OCI-LY1 (cell line): Measurements from ENCODE around the gene LDLRAD4.

ENCODE experiments used
- H2AFZ ChIP-seq: fragments of 200-600 bp; sonication (generic), shearing (Covaris generic); 2 replicates; pipeline ENCODE4 v1.6.0; 2014; ENCODE audit warnings: antibody characterized with exemption, mild to moderate bottlenecking, low read length
- H3F3A ChIP-seq: fragments of 200-600 bp; sonication (generic), shearing (Covaris generic); 2 replicates; pipeline ENCODE4 v1.6.0; 2014; ENCODE audit warnings: mild to moderate bottlenecking, antibody characterized with exemption, low read length, moderate library complexity; ENCODE audit not compliant: insufficient read depth
- H3K27ac ChIP-seq: fragments of 200-600 bp; sonication (generic); 2 replicates; pipeline ENCODE4 v1.5.1; 2014; ENCODE audit warnings: low read length, mixed run types, mild to moderate bottlenecking, low read depth; ENCODE audit not compliant: poor library complexity, severe bottlenecking
- H3K27me3 ChIP-seq: fragments of 200-600 bp; sonication (generic); 2 replicates; pipeline ENCODE4 v1.6.0; 2014; ENCODE audit warnings: antibody characterized with exemption, mild to moderate bottlenecking, low read length, moderate library complexity; ENCODE audit not compliant: insufficient read depth
- H3K36me3 ChIP-seq: fragments of 200-600 bp; sonication (generic); 2 replicates; pipeline ENCODE4 v1.6.1; 2014; ENCODE audit warnings: mild to moderate bottlenecking, antibody characterized with exemption, low read length, moderate library complexity, mixed read lengths; ENCODE audit not compliant: insufficient read depth
- H3K4me1 ChIP-seq: fragments of 200-600 bp; sonication (generic); 2 replicates; pipeline ENCODE4 v1.5.1; 2014; ENCODE audit warnings: mild to moderate bottlenecking, low read length, moderate library complexity; ENCODE audit not compliant: insufficient read depth, severe bottlenecking
- H3K4me2 ChIP-seq: fragments of 200-600 bp; sonication (generic), shearing (Covaris generic); 2 replicates; pipeline ENCODE4 v1.6.1; 2014; ENCODE audit warnings: low read length
- H3K4me3 ChIP-seq: fragments of 200-600 bp; sonication (generic); 2 replicates; pipeline ENCODE4 v1.5.1; 2014; ENCODE audit warnings: low read length, low read depth, mild to moderate bottlenecking, mixed read lengths; ENCODE audit not compliant: poor library complexity, severe bottlenecking
- H3K79me2 ChIP-seq: fragments of 200-600 bp; shearing (Covaris generic); 2 replicates; pipeline ENCODE4 v1.6.1; 2016; ENCODE audit warnings: mixed run types, low read length, mixed read lengths; ENCODE audit not compliant: insufficient read depth
- H3K9ac ChIP-seq: fragments of 200-600 bp; sonication (generic), shearing (Covaris generic); 2 replicates; pipeline ENCODE4 v1.6.1; 2014; ENCODE audit warnings: mild to moderate bottlenecking, low read length, mixed read lengths
- H3K9me2 ChIP-seq: fragments of 200-600 bp; sonication (generic), shearing (Covaris generic); 2 replicates; pipeline ENCODE4 v1.6.1; 2014; ENCODE audit warnings: low read depth, mild to moderate bottlenecking, low read length, mixed read lengths
- H3K9me3 ChIP-seq: fragments of 200-600 bp; shearing (Covaris generic); 2 replicates; pipeline ENCODE4 v1.6.1; 2014; ENCODE audit warnings: low read length, mixed read lengths
- H4K20me1 ChIP-seq: fragments of 200-600 bp; sonication (generic), shearing (Covaris generic); 2 replicates; pipeline ENCODE4 v1.6.0; 2016; ENCODE audit warnings: mild to moderate bottlenecking, low read length; ENCODE audit not compliant: insufficient read depth
- EZH2 ChIP-seq: fragments of 200-600 bp; sonication (generic), shearing (Covaris generic); IDR thresholded peaks from 2 replicates; pipeline ENCODE4 v1.8.0; 2017; ENCODE audit warnings: borderline replicate concordance, mixed run types, mild to moderate bottlenecking, antibody characterized with exemption, low read length, moderate library complexity, mixed read lengths
- TF ChIP-seq, protein P1 (sequence below): fragments of 200-600 bp; sonication (generic), shearing (Covaris generic); IDR thresholded peaks from 2 replicates; pipeline ENCODE4 v1.5.1; 2017; ENCODE audit warnings: mild to moderate bottlenecking, antibody characterized with exemption, low read length, moderate library complexity, mixed read lengths

LDLRAD4 gene

DNA sequence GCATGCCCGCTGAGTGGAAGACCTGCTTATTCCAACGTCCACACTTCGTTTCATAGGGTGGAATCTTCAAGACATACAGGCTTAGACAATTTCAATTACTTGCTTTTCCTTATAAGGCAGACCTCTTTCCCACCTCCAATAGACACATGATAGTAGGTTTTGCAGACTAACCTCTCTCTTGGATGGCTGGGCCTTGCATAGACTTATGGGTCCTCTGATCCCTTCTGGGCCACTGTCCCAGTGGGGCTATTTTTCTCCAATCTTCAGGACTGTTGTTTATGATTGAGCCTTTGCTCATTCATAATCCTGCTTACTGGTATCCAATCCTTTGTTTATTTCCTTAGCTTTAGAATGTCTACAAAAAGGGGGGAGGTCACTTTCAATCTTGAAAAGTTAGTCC, 368.9 kb downstream of the LDLRAD4 start:
- H3F3A ChIP-seq = no peaks in the 10 kb centered on the region
- H3K36me3 ChIP-seq = no peaks in the 10 kb centered on the region
- H3K4me2 ChIP-seq = no peak overlapping the region
- H3K9me3 ChIP-seq = no peaks in the 10 kb centered on the region
- H3K79me2 ChIP-seq = no peaks in the 10 kb centered on the region
- H3K4me1 ChIP-seq = peaks cover 28% of the 10 kb centered on the region
- no peak overlapping the region for H3K9ac ChIP-seq
- no peaks in the 10 kb centered on the region for H4K20me1 ChIP-seq
- H3K27me3 ChIP-seq = no peaks in the 10 kb centered on the region
- H3K9me2 ChIP-seq = no peaks in the 10 kb centered on the region
- TF ChIP-seq, protein P1, sequence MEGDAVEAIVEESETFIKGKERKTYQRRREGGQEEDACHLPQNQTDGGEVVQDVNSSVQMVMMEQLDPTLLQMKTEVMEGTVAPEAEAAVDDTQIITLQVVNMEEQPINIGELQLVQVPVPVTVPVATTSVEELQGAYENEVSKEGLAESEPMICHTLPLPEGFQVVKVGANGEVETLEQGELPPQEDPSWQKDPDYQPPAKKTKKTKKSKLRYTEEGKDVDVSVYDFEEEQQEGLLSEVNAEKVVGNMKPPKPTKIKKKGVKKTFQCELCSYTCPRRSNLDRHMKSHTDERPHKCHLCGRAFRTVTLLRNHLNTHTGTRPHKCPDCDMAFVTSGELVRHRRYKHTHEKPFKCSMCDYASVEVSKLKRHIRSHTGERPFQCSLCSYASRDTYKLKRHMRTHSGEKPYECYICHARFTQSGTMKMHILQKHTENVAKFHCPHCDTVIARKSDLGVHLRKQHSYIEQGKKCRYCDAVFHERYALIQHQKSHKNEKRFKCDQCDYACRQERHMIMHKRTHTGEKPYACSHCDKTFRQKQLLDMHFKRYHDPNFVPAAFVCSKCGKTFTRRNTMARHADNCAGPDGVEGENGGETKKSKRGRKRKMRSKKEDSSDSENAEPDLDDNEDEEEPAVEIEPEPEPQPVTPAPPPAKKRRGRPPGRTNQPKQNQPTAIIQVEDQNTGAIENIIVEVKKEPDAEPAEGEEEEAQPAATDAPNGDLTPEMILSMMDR = no peak
- no peak for TF ChIP-seq EZH2
- no peak overlapping the region for H3K4me3 ChIP-seq
- H2AFZ ChIP-seq = no peak overlapping the region
- H3K27ac ChIP-seq = peak overlapping the region; percentile 31

DNA sequence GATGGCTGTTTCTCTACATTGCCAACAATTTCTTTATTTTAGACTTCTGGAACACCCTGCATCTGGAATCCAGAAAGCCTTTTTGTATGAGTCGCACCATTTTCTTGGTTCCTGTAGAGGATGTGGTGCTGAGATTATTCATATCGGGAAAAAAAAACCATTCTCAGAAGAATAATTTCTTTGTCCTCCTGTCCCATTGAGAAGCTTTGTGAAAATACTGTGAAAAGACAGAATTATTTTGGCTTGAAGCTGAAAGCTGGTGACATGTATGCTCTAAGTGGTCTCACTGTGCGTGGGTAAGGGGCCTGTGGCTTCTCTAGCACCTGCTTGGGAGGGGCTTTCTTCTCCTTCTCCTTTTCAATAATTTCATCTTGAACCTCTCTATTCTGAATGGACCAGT, 369.4 kb downstream of the LDLRAD4 start:
- peaks cover 28% of the 10 kb centered on the region for H3K4me1 ChIP-seq
- no peak overlapping the region for H2AFZ ChIP-seq
- no peaks in the 10 kb centered on the region for H4K20me1 ChIP-seq
- TF ChIP-seq, protein P1 = no peak
- TF ChIP-seq EZH2 = no peak
- no peak overlapping the region for H3K27ac ChIP-seq
- no peaks in the 10 kb centered on the region for H3K79me2 ChIP-seq
- H3K9me3 ChIP-seq = no peaks in the 10 kb centered on the region
- no peak overlapping the region for H3K4me2 ChIP-seq
- H3K9ac ChIP-seq = no peak overlapping the region
- no peaks in the 10 kb centered on the region for H3F3A ChIP-seq
- H3K9me2 ChIP-seq = no peaks in the 10 kb centered on the region
- H3K36me3 ChIP-seq = no peaks in the 10 kb centered on the region
- no peak overlapping the region for H3K4me3 ChIP-seq
- H3K27me3 ChIP-seq = no peaks in the 10 kb centered on the region

DNA sequence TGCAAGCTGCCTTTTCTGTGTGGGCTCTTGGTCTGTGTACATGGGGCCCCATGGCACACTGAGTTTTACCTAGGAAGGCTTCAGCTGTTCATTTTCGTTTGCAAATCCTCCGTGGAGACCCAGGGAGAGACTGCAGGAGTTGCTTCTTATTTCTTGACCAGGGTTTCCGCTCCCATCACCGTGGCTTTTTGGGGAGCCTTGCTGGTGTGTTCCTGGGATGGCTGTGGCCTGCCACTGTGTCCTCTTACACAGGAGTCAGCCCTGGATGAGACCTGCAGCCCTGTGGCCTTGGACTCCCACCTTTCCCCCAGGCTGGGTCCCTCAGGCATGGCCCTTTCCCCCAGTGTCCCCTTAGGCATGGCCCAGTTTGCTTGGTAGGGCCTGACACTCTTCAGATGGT, 370.8 kb downstream of the LDLRAD4 start:
- Histone ChIP-seq H3K4me1 (peaks cover 33% of the 10 kb centered on the region), H3K27ac (no peak overlapping the region), H3K9me3 (no peaks in the 10 kb centered on the region), H4K20me1 (no peaks in the 10 kb centered on the region), H3K27me3 (no peaks in the 10 kb centered on the region), H3K9ac (no peak overlapping the region), H3K9me2 (no peaks in the 10 kb centered on the region), H3K36me3 (no peaks in the 10 kb centered on the region), H3K4me2 (no peak overlapping the region), H3K79me2 (no peaks in the 10 kb centered on the region), H2AFZ (no peak overlapping the region), H3K4me3 (no peak overlapping the region), H3F3A (no peaks in the 10 kb centered on the region)
- TF ChIP-seq EZH2 = no peak
- TF ChIP-seq, protein P1 = no peak
